Neural cell (in vitro differentiated cells): ENCODE measurements around the gene TRIM60. TPM values are rescaled to one million over a fixed set of nuclear protein-coding genes. Genes with fewer than 3 reads are reported as not detected.
"Not testable (repeated sequence)": the region's sequence is repeated elsewhere in the genome, so short reads cannot be mapped to it uniquely, and the experiment has no call there.

Source experiments
- H2AFZ ChIP-seq: fragments of 200-600, 300-800 bp; sonication (generic), shearing (Covaris generic); 2 replicates; pipeline ENCODE4 v1.6.0; 2014; ENCODE audit warnings: low read depth, mild to moderate bottlenecking, antibody characterized with exemption, low read length, moderate library complexity
- H3F3A ChIP-seq: fragments of 200-600 bp; shearing (Covaris generic); 2 replicates; pipeline ENCODE4 v1.6.1; 2016; ENCODE audit warnings: mild to moderate bottlenecking, moderate library complexity, mixed read lengths, antibody characterized with exemption, low read length; ENCODE audit not compliant: insufficient read depth, poor library complexity, severe bottlenecking
- H3K27ac ChIP-seq: fragments of 200-600, 300-800 bp; sonication (generic), shearing (Covaris generic); 2 replicates; pipeline ENCODE4 v1.5.1; 2014; ENCODE audit warnings: mild to moderate bottlenecking, low read length, moderate library complexity
- H3K27me3 ChIP-seq: fragments of 300-800, 200-600 bp; sonication (generic), shearing (Covaris generic); 2 replicates; pipeline ENCODE4 v1.6.0; 2014; ENCODE audit warnings: mild to moderate bottlenecking, low read depth, low read length, moderate library complexity; ENCODE audit not compliant: insufficient read depth
- H3K36me3 ChIP-seq: fragments of 300-800, 200-600 bp; sonication (generic), shearing (Covaris generic); 2 replicates; pipeline ENCODE4 v1.5.1; 2014; ENCODE audit warnings: mild to moderate bottlenecking, antibody characterized with exemption, low read length, moderate library complexity; ENCODE audit not compliant: insufficient read depth
- H3K4me2 ChIP-seq: fragments of 300-800, 200-600 bp; sonication (generic), shearing (Covaris generic); 2 replicates; pipeline ENCODE4 v1.6.0; 2014; ENCODE audit warnings: mild to moderate bottlenecking, low read length
- H3K4me3 ChIP-seq: fragments of 300-800, 200-600 bp; sonication (generic), shearing (Covaris generic); 2 replicates; pipeline ENCODE4 v1.5.1; 2014; ENCODE audit warnings: mild to moderate bottlenecking, low read length, moderate library complexity
- H3K79me2 ChIP-seq: fragments of 200-600 bp; shearing (Covaris generic); replicated peaks from 2 replicates; pipeline ENCODE4 v1.6.0; 2014; ENCODE audit warnings: mild to moderate bottlenecking, low read length, moderate library complexity; ENCODE audit not compliant: insufficient read depth
- H3K9ac ChIP-seq: fragments of 300-800, 200-600 bp; sonication (generic), shearing (Covaris generic); 2 replicates; pipeline ENCODE4 v1.6.1; 2016; ENCODE audit warnings: mild to moderate bottlenecking, low read length, mixed read lengths
- H3K9me2 ChIP-seq: fragments of 200-600 bp; shearing (Covaris generic); 2 replicates; pipeline ENCODE4 v1.6.1; 2016; ENCODE audit warnings: mild to moderate bottlenecking, low read length, mixed read lengths; ENCODE audit not compliant: insufficient read depth
- H3K9me3 ChIP-seq: fragments of 200-600, 300-800 bp; sonication (generic), shearing (Covaris generic); 2 replicates; pipeline ENCODE4 v1.6.1; 2016; ENCODE audit warnings: mild to moderate bottlenecking, mixed run types, low read length, moderate library complexity, mixed read lengths
- H4K20me1 ChIP-seq: fragments of 200-600 bp; shearing (Covaris generic); 2 replicates; pipeline ENCODE4 v1.6.1; 2016; ENCODE audit warnings: mild to moderate bottlenecking, mixed run types; ENCODE audit not compliant: insufficient read depth
- POLR2AphosphoS5 ChIP-seq: IDR thresholded peaks from 2 replicates; pipeline ENCODE4 v1.6.1; 2012
- SMC3 ChIP-seq: fragments of 450-650 bp; conservative IDR thresholded peaks from 2 replicates; pipeline ENCODE4 v1.6.1; 2014; ENCODE audit warnings: antibody characterized with exemption, mild to moderate bottlenecking, moderate library complexity; ENCODE audit not compliant: poor library complexity
- TAF1 ChIP-seq: IDR thresholded peaks from 2 replicates; pipeline ENCODE4 v1.6.1; 2012; ENCODE audit warnings: low read depth
- polyA plus RNA-seq: library from polyadenylated mRNA; depleted of rRNA; stranded (reverse); fragments of >200 nt; gene quantifications from 2 replicates; pipeline ENCODE4 v1.2.3, GENCODE V29; 2014
- TF ChIP-seq, protein P1 (sequence below): IDR thresholded peaks from 2 replicates; pipeline ENCODE4 v1.6.1; 2012; ENCODE audit warnings: borderline replicate concordance
- TF ChIP-seq, protein P2 (sequence below): fragments of 450-650 bp; IDR thresholded peaks from 2 replicates; pipeline ENCODE4 v1.5.1; 2014; ENCODE audit warnings: antibody characterized with exemption, mild to moderate bottlenecking, moderate library complexity; ENCODE audit not compliant: poor library complexity, severe bottlenecking

The TRIM60 gene
- polyA plus RNA-seq, 1 donor from 2014 or later, result not detected

DNA sequence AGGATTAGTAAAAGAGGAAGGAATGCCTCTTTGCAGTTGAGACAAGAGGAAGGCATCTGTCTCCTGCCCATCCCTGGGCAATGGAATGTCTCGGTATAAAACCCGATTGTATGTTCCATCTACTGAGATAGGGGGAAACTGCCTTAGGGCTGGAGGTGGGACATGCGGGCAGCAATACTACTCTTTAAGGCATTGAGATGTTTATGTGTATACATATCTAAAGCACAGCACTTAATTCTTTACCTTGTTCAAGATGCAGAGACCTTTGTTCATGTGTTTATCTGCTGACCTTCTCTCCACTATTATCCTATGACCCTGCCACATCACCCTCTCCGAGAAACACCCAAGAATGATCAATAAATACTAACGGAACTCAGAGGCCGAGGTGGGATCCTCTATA lies 35.7 kb upstream of the TRIM60 start:
- H3K27me3 ChIP-seq, result not testable (repeated sequence)

DNA sequence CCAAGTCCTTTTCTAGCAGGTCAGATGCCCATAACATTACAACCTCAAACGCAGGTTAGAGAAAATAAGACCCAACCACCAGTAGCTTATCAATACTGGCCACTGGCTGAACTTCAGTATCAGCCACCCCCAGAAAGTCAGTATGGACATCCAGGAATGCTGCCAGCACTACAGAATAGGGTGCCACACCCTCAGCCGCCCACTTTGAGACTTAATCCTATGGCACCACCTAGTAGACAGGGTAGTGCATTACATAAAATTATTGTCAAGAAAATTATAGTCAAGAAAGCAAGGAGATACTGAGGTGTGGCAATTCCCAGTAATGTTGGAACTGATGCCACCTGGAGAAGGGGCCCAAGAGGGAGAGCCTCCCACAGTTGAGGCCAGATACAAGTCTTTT lies 34.5 kb upstream of the TRIM60 start:
- no peaks in the 10 kb centered on the region for H3K27me3 ChIP-seq
- no peaks in the 10 kb centered on the region for H3F3A ChIP-seq
- H2AFZ ChIP-seq, result no peak overlapping the region
- H3K4me2 ChIP-seq, result no peak overlapping the region
- no peaks in the 10 kb centered on the region for H3K36me3 ChIP-seq
- no peaks in the 10 kb centered on the region for H3K9me2 ChIP-seq
- H4K20me1 ChIP-seq, result no peaks in the 10 kb centered on the region
- no peak overlapping the region for H3K4me3 ChIP-seq
- no peaks in the 10 kb centered on the region for H3K79me2 ChIP-seq
- H3K27ac ChIP-seq, result no peak overlapping the region
- TF ChIP-seq, protein P1, sequence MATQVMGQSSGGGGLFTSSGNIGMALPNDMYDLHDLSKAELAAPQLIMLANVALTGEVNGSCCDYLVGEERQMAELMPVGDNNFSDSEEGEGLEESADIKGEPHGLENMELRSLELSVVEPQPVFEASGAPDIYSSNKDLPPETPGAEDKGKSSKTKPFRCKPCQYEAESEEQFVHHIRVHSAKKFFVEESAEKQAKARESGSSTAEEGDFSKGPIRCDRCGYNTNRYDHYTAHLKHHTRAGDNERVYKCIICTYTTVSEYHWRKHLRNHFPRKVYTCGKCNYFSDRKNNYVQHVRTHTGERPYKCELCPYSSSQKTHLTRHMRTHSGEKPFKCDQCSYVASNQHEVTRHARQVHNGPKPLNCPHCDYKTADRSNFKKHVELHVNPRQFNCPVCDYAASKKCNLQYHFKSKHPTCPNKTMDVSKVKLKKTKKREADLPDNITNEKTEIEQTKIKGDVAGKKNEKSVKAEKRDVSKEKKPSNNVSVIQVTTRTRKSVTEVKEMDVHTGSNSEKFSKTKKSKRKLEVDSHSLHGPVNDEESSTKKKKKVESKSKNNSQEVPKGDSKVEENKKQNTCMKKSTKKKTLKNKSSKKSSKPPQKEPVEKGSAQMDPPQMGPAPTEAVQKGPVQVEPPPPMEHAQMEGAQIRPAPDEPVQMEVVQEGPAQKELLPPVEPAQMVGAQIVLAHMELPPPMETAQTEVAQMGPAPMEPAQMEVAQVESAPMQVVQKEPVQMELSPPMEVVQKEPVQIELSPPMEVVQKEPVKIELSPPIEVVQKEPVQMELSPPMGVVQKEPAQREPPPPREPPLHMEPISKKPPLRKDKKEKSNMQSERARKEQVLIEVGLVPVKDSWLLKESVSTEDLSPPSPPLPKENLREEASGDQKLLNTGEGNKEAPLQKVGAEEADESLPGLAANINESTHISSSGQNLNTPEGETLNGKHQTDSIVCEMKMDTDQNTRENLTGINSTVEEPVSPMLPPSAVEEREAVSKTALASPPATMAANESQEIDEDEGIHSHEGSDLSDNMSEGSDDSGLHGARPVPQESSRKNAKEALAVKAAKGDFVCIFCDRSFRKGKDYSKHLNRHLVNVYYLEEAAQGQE, result no peak
- TF ChIP-seq SMC3, result no peak
- no peaks in the 10 kb centered on the region for H3K9me3 ChIP-seq
- H3K9ac ChIP-seq, result no peak overlapping the region

More for the DNA sequence above, 35.7 kb upstream of the TRIM60 start:
- not testable (repeated sequence) for H3K4me2 ChIP-seq, H3K79me2 ChIP-seq, H3K9ac ChIP-seq, H3K9me3 ChIP-seq, H3F3A ChIP-seq, H3K9me2 ChIP-seq, H4K20me1 ChIP-seq, H2AFZ ChIP-seq, H3K27ac ChIP-seq, H3K4me3 ChIP-seq, H3K36me3 ChIP-seq

DNA sequence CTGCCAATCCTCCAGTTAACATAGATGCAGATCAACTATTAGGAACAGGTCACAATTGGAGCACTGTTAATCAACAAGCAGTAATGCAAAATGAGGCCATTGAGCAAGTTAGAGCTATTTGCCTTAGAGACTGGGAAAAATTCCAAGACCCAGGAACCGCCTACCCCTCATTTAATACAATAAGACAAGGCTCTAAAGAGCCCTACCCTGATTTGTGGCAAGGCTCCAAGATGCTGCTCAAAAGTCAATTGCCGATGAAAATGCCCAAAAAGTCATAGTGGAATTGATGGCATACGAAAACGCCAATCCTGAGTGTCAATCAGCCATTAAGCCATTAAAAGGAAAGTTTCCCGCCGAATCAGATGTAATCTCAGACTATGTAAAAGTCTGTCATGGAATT lies 33.9 kb upstream of the TRIM60 start:
- Histone ChIP-seq H3K9ac (no peak overlapping the region), H3K27me3 (no peaks in the 10 kb centered on the region), H4K20me1 (no peaks in the 10 kb centered on the region), H3F3A (no peaks in the 10 kb centered on the region), H3K27ac (no peak overlapping the region), H3K36me3 (no peaks in the 10 kb centered on the region), H2AFZ (no peak overlapping the region), H3K9me2 (no peaks in the 10 kb centered on the region), H3K4me3 (no peak overlapping the region), H3K79me2 (no peaks in the 10 kb centered on the region), H3K9me3 (no peaks in the 10 kb centered on the region), H3K4me2 (no peak overlapping the region)
- TF ChIP-seq, protein P2, sequence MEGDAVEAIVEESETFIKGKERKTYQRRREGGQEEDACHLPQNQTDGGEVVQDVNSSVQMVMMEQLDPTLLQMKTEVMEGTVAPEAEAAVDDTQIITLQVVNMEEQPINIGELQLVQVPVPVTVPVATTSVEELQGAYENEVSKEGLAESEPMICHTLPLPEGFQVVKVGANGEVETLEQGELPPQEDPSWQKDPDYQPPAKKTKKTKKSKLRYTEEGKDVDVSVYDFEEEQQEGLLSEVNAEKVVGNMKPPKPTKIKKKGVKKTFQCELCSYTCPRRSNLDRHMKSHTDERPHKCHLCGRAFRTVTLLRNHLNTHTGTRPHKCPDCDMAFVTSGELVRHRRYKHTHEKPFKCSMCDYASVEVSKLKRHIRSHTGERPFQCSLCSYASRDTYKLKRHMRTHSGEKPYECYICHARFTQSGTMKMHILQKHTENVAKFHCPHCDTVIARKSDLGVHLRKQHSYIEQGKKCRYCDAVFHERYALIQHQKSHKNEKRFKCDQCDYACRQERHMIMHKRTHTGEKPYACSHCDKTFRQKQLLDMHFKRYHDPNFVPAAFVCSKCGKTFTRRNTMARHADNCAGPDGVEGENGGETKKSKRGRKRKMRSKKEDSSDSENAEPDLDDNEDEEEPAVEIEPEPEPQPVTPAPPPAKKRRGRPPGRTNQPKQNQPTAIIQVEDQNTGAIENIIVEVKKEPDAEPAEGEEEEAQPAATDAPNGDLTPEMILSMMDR, result no peak
- TF ChIP-seq SMC3 (no peak), TAF1 (no peak), POLR2AphosphoS5 (no peak)
- TF ChIP-seq, protein P1, result no peak

DNA sequence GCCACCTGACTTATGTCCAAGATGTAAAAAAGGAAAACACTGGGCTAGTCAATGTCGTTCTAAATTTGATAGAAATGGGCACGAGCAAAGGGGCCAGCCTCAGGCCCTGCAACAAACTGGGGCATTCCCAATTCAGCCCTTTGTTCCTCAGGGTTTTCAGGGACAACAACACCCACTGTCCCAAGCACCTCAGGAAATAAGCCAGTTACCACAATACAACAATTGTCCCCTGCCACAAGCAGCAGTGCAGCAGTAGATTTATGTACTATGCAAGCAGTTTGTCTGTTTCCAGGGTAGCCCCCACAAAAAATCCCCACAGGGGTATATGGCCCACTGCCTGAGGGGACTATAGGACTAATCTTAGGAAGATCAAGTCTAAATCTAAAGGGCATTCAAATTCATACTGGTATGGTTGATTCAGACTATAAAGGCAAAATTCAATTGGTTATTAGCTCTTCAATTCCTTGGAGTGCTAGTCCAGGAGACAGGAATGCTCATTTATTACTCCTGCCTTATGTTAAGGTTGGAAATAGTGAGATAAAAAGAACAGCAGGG lies 33.2 kb upstream of the TRIM60 start:
- H3K4me2 ChIP-seq, H3K27ac ChIP-seq, H3F3A ChIP-seq, H3K79me2 ChIP-seq, H3K9ac ChIP-seq, H3K9me2 ChIP-seq, H3K36me3 ChIP-seq, H3K9me3 ChIP-seq, H3K4me3 ChIP-seq, H2AFZ ChIP-seq, H3K27me3 ChIP-seq, H4K20me1 ChIP-seq: not testable (repeated sequence)

DNA sequence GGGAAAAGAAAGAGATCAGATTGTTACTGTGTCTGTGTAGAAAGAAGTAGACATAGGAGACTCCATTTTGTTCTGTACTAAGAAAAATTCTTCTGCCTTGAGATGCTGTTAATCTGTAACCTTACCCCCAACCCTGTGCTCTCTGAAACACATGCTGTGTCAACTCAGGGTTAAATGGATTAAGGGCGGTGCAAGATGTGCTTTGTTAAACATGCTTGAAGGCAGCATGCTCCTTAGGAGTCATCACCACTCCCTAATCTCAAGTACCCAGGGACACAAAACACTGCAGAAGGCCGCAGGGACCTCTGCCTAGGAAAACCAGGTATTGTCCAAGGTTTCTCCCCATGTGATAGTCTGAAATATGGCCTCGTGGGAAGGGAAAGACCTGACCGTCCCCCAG lies 29.8 kb upstream of the TRIM60 start:
- H3K9me2 ChIP-seq, H2AFZ ChIP-seq, H3K9me3 ChIP-seq, H3F3A ChIP-seq, H3K4me3 ChIP-seq, H3K9ac ChIP-seq, H3K27ac ChIP-seq, H3K79me2 ChIP-seq, H3K36me3 ChIP-seq, H4K20me1 ChIP-seq, H3K4me2 ChIP-seq, H3K27me3 ChIP-seq: not testable (repeated sequence)
